B cell (primary cell): ENCODE data around the gene TENT4B. TPM values are rescaled to one million over a fixed set of nuclear protein-coding genes. Genes with fewer than 3 reads are reported as not detected.

Source experiments
- ATAC-seq: fragments of 200-7000 bp; cut with Tn5 transposase; one replicate; pipeline ENCODE4 v1.10.0; 2021; ENCODE audit warnings: low read depth, mild to moderate bottlenecking, moderate number of reproducible peaks, moderate library complexity
- CTCF ChIA-PET: fragments of 350-600 bp; sonication (Branson Sonifier 250); formaldehyde crosslinking; loops from one replicate; lab custom pipeline; 2021; ENCODE audit warnings: antibody characterized with exemption, inconsistent platforms; lab: Charles Lee
- POLR2A ChIA-PET: fragments of 350-600 bp; sonication (Branson Sonifier 250); formaldehyde crosslinking; loops from one replicate; lab custom pipeline; 2021; ENCODE audit warnings: antibody characterized with exemption; lab: Charles Lee
- DNase-seq: peaks from one replicate; pipeline ENCODE4 v3.0.0; 2013
- H2AFZ ChIP-seq: 2 replicates; pipeline ENCODE4 v1.6.1; 2012; ENCODE audit warnings: mild to moderate bottlenecking, low read depth, low read length; ENCODE audit not compliant: insufficient read depth, poor library complexity, severe bottlenecking
- H3K27ac ChIP-seq, 2 donors: 1 replicate in 1 of 2; 2 replicates in 1 of 2; pipeline ENCODE4 v1.5.1; 2012 to 2013; ENCODE audit warnings: low read length in 2 of 2, mild to moderate bottlenecking in 2 of 2, moderate library complexity in 1 of 2
- H3K27me3 ChIP-seq, 4 experiments: fragments of 200-600 bp in 1 of 4; sonication (generic) in 1 of 4; replicated peaks in 1 of 4; 1 replicate in 2 of 4; 2 replicates in 2 of 4; pipeline versions ENCODE4 v1.6.1 to v1.7.0; 2013 to 2016; ENCODE audit warnings: low read length in 3 of 4, mild to moderate bottlenecking in 2 of 4, mixed read lengths in 1 of 4, moderate library complexity in 1 of 4; ENCODE audit not compliant: insufficient read depth in 4 of 4, control insufficient read depth in 3 of 4; ENCODE audit errors: control extremely low read depth in 1 of 4
- H3K36me3 ChIP-seq, 2 experiments: replicated peaks in 1 of 2; 1 replicate in 1 of 2; 2 replicates in 1 of 2; pipeline versions ENCODE4 v1.6.1 to v1.7.1; 2013; ENCODE audit warnings: low read length in 1 of 2; ENCODE audit not compliant: insufficient read depth in 2 of 2, control insufficient read depth in 1 of 2; ENCODE audit errors: control extremely low read depth in 1 of 2, extremely low read depth in 1 of 2
- H3K4me1 ChIP-seq, 2 donors: fragments of 200-600 bp in 1 of 2; sonication (generic) in 1 of 2; 1 replicate in 1 of 2; 2 replicates in 1 of 2; pipeline versions ENCODE4 v1.5.1 to v1.6.1; 2013 to 2017; ENCODE audit warnings: low read length in 2 of 2; ENCODE audit not compliant: control insufficient read depth in 2 of 2, insufficient read depth in 2 of 2
- H3K4me2 ChIP-seq: replicated peaks from 2 replicates; pipeline ENCODE3; 2012; ENCODE audit warnings: mild to moderate bottlenecking, low read depth, low read length; ENCODE audit not compliant: poor library complexity, severe bottlenecking
- H3K4me3 ChIP-seq, 5 experiments: fragments of 200-600 bp in 1 of 5; sonication (generic) in 1 of 5; 1 replicate in 3 of 5; 2 replicates in 2 of 5; pipeline versions ENCODE4 v1.5.1 to v1.7.0; 2011 to 2016; ENCODE audit warnings: low read length in 4 of 5, mild to moderate bottlenecking in 4 of 5, low read depth in 2 of 5, control low read depth in 1 of 5, moderate library complexity in 1 of 5; ENCODE audit not compliant: insufficient read depth in 1 of 5; ENCODE audit errors: control extremely low read depth in 1 of 5, extremely low read depth in 1 of 5
- H3K79me2 ChIP-seq: fragments of 200-600 bp; sonication (generic); one replicate; pipeline ENCODE4 v1.6.0; 2016; ENCODE audit warnings: low read length; ENCODE audit not compliant: control insufficient read depth, insufficient read depth
- H3K9ac ChIP-seq: fragments of 200-600 bp; sonication (generic); 2 replicates; pipeline ENCODE4 v1.6.1; 2017; ENCODE audit warnings: mild to moderate bottlenecking, low read length, moderate library complexity
- H3K9me3 ChIP-seq, 3 donors: one replicate each; pipeline versions ENCODE4 v1.6.1 to v1.7.1; 2013; ENCODE audit warnings: low read length in 2 of 3; ENCODE audit not compliant: control insufficient read depth in 2 of 3, insufficient read depth in 1 of 3; ENCODE audit errors: control extremely low read depth in 1 of 3
- H4K20me1 ChIP-seq: 2 replicates; pipeline ENCODE4 v1.6.0; 2012; ENCODE audit warnings: mild to moderate bottlenecking, low read length; ENCODE audit not compliant: insufficient read depth, control insufficient read depth, poor library complexity, severe bottlenecking
- H3K27ac Mint-ChIP-seq: one replicate; pipeline ENCODE4 v1.8.0; 2021; ENCODE audit warnings: mixed read lengths
- H3K27me3 Mint-ChIP-seq: one replicate; pipeline ENCODE4 v1.8.0; 2021; ENCODE audit warnings: mixed read lengths
- H3K4me1 Mint-ChIP-seq: one replicate; pipeline ENCODE4 v1.8.0; 2021; ENCODE audit warnings: mixed read lengths
- H3K4me3 Mint-ChIP-seq: one replicate; pipeline ENCODE4 v1.8.0; 2021; ENCODE audit warnings: mixed read lengths
- H3K9me3 Mint-ChIP-seq: one replicate; pipeline ENCODE4 v1.8.0; 2022; ENCODE audit warnings: mixed read lengths; ENCODE audit not compliant: insufficient read depth
- EZH2 ChIP-seq: IDR thresholded peaks from 2 replicates; pipeline ENCODE4 v1.6.1; 2012; ENCODE audit warnings: borderline replicate concordance, low read depth, mild to moderate bottlenecking, moderate library complexity, low read length; ENCODE audit not compliant: insufficient read depth, poor library complexity, severe bottlenecking
- WGBS: methylation state at CpG from one replicate; pipeline ENCODE4 v1.1.5; 2013; ENCODE audit warnings: missing lambda C conversion rate; ENCODE audit not compliant: insufficient coverage; 5-methylcytosine and 5-hydroxymethylcytosine counted together
- intact Hi-C: fragments of 100-400 bp; cut with micrococcal nuclease; formaldehyde crosslinking; loops from one replicate; pipeline ENCODE4 v1.10.0; 2022
- polyA plus RNA-seq: library from polyadenylated mRNA; depleted of rRNA; stranded (reverse); fragments of >200 nt; gene quantifications from 2 replicates; pipeline ENCODE4 v1.2.3, GENCODE V29; 2012
- total RNA-seq, 2 donors: library from RNA; stranded (reverse); fragments of 120-200 nt in 1 of 2; gene quantifications; 1 replicate in 1 of 2; 2 replicates in 1 of 2; pipeline versions ENCODE4 v1.2.3 to v1.2.4, GENCODE V29; 2013 to 2022
- TF ChIP-seq, protein P1 (sequence below): fragments of 200-600 bp; IDR thresholded peaks from one replicate; pipeline ENCODE4 v1.8.0; 2022; ENCODE audit warnings: antibody characterized with exemption, mild to moderate bottlenecking

The TENT4B gene
- total and polyA plus RNA-seq, 2 donors (not counting 1 experiment from before 2014, with no cell fraction given) = 6.1 to 17.1 TPM

DNA sequence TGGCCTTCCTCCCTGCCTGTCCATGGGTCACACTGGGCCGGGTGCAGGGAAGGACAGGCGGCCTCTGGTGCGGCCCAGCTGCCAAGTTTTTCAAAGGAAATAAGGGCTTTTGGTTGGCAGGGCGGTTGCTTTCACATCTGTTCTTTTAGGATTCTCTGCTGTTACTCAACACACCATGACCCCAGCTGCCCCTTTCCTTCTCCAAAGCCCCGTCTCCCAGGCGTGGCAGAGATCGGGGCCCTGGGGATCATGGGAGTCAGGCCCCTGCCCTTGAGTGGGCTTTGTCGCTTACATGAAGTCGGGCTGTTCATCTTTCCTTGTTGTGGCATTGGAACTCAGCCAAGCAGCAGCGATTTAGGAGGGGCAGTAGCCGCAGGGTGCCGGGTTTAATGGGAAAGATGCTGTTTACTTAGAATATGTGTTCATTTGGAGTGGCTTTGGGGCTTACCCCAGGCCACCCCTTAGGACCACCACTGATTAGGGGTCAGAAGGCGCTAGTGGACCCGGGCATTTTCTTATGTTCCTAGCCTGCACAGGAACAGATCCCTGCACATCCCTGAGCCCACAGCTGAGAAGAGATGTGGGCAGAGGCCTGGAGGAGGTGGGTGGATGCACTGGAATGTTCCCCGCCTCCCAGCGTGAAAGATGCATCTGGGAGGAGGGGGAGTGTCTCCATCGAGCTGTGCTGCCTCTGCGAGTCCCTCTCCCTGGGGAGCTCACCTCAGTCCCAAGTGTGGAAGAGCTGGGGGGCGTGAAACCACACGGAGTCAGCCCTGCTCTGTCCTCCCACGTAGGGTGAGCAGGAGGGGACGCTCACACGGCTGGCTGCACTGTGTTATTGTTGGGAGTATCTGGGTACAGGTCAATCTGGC lies 106.5 kb downstream of the TENT4B start:
- intact Hi-C loops = no loop called here
- Histone ChIP-seq H2AFZ (no peak overlapping the region), H3K79me2 (no peaks in the 10 kb centered on the region), H4K20me1 (no peaks in the 10 kb centered on the region), H3K36me3 (no peaks in the 10 kb centered on the region), H3K4me2 (no peak overlapping the region), H3K27me3 (peaks cover 0 to 18% (median 8%) of the 10 kb centered on the region in 4 experiments), H3K9me3 (peaks cover 0 to 11% (median 4%) of the 10 kb centered on the region in 3 donors), H3K27ac (no peak overlapping the region), H3K9ac (no peak overlapping the region), H3K4me1 (peaks cover 0 to 4% of the 10 kb centered on the region in 2 donors), H3K4me3 (no peak overlapping the region)
- ChIA-PET POLR2A (interaction anchor here (0.8 to 1.0 kb wide), 2 partner anchors 14 to 16 kb away, joined by 3 read pairs; no protein-coding TSS in a partner anchor), CTCF (interaction anchor here (1.2 to 4.0 kb wide), 3 partner anchors 13 to 547 kb away, joined by 3 to 13 read pairs (median 4); no protein-coding TSS in a partner anchor)
- DNase-seq (no peak), ATAC-seq (no peak)
- 23% methylated on average over 21 of the region's 23 CpGs for WGBS
- H3K27ac Mint-ChIP-seq = no peak overlapping the region
- no peaks in the 10 kb centered on the region for H3K9me3 Mint-ChIP-seq
- H3K4me1 Mint-ChIP-seq = peaks cover 20% of the 10 kb centered on the region
- peaks cover 7% of the 10 kb centered on the region for H3K27me3 Mint-ChIP-seq
- H3K4me3 Mint-ChIP-seq = no peak overlapping the region
- no peak for TF ChIP-seq EZH2
- TF ChIP-seq, protein P1, sequence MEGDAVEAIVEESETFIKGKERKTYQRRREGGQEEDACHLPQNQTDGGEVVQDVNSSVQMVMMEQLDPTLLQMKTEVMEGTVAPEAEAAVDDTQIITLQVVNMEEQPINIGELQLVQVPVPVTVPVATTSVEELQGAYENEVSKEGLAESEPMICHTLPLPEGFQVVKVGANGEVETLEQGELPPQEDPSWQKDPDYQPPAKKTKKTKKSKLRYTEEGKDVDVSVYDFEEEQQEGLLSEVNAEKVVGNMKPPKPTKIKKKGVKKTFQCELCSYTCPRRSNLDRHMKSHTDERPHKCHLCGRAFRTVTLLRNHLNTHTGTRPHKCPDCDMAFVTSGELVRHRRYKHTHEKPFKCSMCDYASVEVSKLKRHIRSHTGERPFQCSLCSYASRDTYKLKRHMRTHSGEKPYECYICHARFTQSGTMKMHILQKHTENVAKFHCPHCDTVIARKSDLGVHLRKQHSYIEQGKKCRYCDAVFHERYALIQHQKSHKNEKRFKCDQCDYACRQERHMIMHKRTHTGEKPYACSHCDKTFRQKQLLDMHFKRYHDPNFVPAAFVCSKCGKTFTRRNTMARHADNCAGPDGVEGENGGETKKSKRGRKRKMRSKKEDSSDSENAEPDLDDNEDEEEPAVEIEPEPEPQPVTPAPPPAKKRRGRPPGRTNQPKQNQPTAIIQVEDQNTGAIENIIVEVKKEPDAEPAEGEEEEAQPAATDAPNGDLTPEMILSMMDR = no peak
